Measurements from ENCODE around the gene CCDC88A. TPM values are rescaled to one million over a fixed set of nuclear protein-coding genes. Genes with fewer than 3 reads are reported as not detected.
"Not testable (repeated sequence)": the region's sequence is repeated elsewhere in the genome, so short reads cannot be mapped to it uniquely, and the experiment has no call there.

CCDC88A gene
- total and polyA plus RNA-seq, 8 donors: 6.2 to 95.1 (median 31.6) TPM

GRCh38 chr2:55301277-55301676, 118.4 kb downstream of the CCDC88A start:
- no peak overlapping the region for H3K4me3 ChIP-seq
- DNase-seq: no peak
- intact Hi-C loops (cut with DNase I; ENCODE audit: low total_unique reads): no loop called here

GRCh38 chr2:55296393-55296792, 123.3 kb downstream of the CCDC88A start:
- Histone ChIP-seq H3K4me3 (no peak overlapping the region), H3K9me3 (no peaks in the 10 kb centered on the region), H3K4me1 (peaks cover 0 to 25% (median 11%) of the 10 kb centered on the region in 4 donors), H3K27me3 (no peaks in the 10 kb centered on the region), H3K27ac (no peak overlapping the region), H3K36me3 (peaks cover 0 to 30% (median 20%) of the 10 kb centered on the region in 4 donors)
- intact Hi-C loops (cut with DNase I; ENCODE audit: low total_unique reads): no loop called here
- DNase-seq: no peak
- TF ChIP-seq, protein P1, sequence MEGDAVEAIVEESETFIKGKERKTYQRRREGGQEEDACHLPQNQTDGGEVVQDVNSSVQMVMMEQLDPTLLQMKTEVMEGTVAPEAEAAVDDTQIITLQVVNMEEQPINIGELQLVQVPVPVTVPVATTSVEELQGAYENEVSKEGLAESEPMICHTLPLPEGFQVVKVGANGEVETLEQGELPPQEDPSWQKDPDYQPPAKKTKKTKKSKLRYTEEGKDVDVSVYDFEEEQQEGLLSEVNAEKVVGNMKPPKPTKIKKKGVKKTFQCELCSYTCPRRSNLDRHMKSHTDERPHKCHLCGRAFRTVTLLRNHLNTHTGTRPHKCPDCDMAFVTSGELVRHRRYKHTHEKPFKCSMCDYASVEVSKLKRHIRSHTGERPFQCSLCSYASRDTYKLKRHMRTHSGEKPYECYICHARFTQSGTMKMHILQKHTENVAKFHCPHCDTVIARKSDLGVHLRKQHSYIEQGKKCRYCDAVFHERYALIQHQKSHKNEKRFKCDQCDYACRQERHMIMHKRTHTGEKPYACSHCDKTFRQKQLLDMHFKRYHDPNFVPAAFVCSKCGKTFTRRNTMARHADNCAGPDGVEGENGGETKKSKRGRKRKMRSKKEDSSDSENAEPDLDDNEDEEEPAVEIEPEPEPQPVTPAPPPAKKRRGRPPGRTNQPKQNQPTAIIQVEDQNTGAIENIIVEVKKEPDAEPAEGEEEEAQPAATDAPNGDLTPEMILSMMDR (IDR thresholded peaks at IDR 0.05): no peak
- no peak for TF ChIP-seq EP300 (IDR thresholded peaks at IDR 0.05)

More at GRCh38 chr2:55301277-55301676, 118.4 kb downstream of the CCDC88A start:
- no peak overlapping the region for H3K27ac ChIP-seq
- H3K27me3 ChIP-seq: no peaks in the 10 kb centered on the region
- TF ChIP-seq, protein P1 (IDR thresholded peaks at IDR 0.05): no peak
- TF ChIP-seq EP300 (IDR thresholded peaks at IDR 0.05) (no peak), POLR2A (IDR thresholded peaks at IDR 0.05) (no peak), POLR2AphosphoS5 (IDR thresholded peaks at IDR 0.05) (no peak)
- H3K4me1 ChIP-seq: no peaks in the 10 kb centered on the region
- WGBS, 5 donors: 87 to 98% (median 96%) methylated on average over 1 of the region's 1 CpG
- peaks cover 0 to 18% (median 8%) of the 10 kb centered on the region in 4 donors for H3K36me3 ChIP-seq
- H3K9me3 ChIP-seq: no peaks in the 10 kb centered on the region

- H3K36me3 ChIP-seq: no peaks in the 10 kb centered on the region
- intact Hi-C loops (cut with DNase I; ENCODE audit: low total_unique reads): no loop called here
- WGBS, 5 donors: 95 to 96% (median 95%) methylated on average over 12 of the region's 12 CpGs
- no peak for DNase-seq
- no peaks in the 10 kb centered on the region for H3K9me3 ChIP-seq
- peak overlapping the region in 4 of 5 donors; percentile 92 to 96 (median 93) for H3K27ac ChIP-seq
- peaks cover 10 to 29% (median 27%) of the 10 kb centered on the region in 4 donors for H3K4me1 ChIP-seq
- H3K4me3 ChIP-seq: peak overlapping the region in 3 of 4 donors; percentile 59 to 84 (median 76)
- H3K27me3 ChIP-seq: no peaks in the 10 kb centered on the region
- TF ChIP-seq, protein P1 (IDR thresholded peaks at IDR 0.05): no peak
- TF ChIP-seq POLR2A (IDR thresholded peaks at IDR 0.05): no peak
- no peak for TF ChIP-seq POLR2AphosphoS5 (IDR thresholded peaks at IDR 0.05)
- no peak for TF ChIP-seq EP300 (IDR thresholded peaks at IDR 0.05)
These were observed 136.6 kb downstream of the CCDC88A start for GRCh38 chr2:55283083-55283482.

- Histone ChIP-seq H3K4me1 (peaks cover 10 to 29% (median 27%) of the 10 kb centered on the region in 4 donors), H3K27ac (peak overlapping the region; percentile 92 to 96 (median 93)), H3K36me3 (no peaks in the 10 kb centered on the region), H3K4me3 (peak overlapping the region; percentile 59 to 84 (median 76)), H3K9me3 (no peaks in the 10 kb centered on the region), H3K27me3 (no peaks in the 10 kb centered on the region)
- 1% methylated on average over 28 to 60 of the region's 60 CpGs for WGBS, 5 donors
- DNase-seq: peak; percentile 92 to 96
- intact Hi-C loops (cut with DNase I; ENCODE audit: low total_unique reads): no loop called here
- TF ChIP-seq, protein P1 (IDR thresholded peaks at IDR 0.05): no peak
- TF ChIP-seq POLR2A (IDR thresholded peaks at IDR 0.05): peak in 1 of 4 donors; percentile 75
- TF ChIP-seq EP300 (IDR thresholded peaks at IDR 0.05): no peak
- peak; percentile 69 to 96 (median 93) for TF ChIP-seq POLR2AphosphoS5 (IDR thresholded peaks at IDR 0.05)
These were observed 137.3 kb downstream of the CCDC88A start for GRCh38 chr2:55282110-55282917.

DNA sequence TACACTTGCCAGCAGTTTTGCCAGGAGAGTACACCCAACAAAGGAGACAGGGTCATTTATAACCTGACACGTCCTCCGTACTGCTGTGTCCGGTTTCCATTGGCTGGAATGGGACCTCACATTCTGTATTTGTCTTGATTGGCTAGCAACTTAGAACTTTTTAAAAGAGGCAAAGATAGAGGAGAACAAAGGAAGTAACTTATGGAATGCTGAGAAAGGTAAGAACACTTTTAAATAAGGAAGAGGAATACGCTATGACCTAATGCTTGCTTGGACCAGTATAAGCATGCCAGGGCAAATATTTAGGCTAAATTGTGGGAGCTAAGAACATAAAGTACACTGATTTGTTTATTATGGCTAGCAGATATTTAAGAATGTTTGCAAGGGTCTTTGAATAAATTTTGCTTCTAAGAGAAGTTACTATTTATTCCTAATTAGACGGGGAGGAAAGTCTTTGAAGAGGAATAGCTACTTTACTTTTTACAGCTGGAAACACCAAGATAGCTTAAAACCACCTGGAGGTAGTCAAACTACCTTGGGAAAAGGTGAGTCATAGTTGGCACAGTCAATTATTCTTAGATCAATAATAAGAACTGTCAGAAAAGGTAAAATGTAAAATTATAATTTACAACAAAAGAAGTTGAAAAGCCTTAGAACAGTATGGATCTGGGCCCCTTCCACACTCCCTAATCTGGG, 138.7 kb downstream of the CCDC88A start:
- H3K9me3 ChIP-seq; DNase-seq; H3K36me3 ChIP-seq; H3K27me3 ChIP-seq; intact Hi-C loops (cut with DNase I; ENCODE audit: low total_unique reads): not testable (repeated sequence)
- Histone ChIP-seq H3K4me3 (peak overlapping the region in 1 of 4 donors; percentile 59), H3K27ac (peak overlapping the region in 4 of 5 donors; percentile 92 to 96 (median 93)), H3K4me1 (peaks cover 10 to 29% (median 27%) of the 10 kb centered on the region in 4 donors)
- WGBS, 5 donors: 67 to 87% (median 80%) methylated on average over 5 of the region's 5 CpGs

DNA sequence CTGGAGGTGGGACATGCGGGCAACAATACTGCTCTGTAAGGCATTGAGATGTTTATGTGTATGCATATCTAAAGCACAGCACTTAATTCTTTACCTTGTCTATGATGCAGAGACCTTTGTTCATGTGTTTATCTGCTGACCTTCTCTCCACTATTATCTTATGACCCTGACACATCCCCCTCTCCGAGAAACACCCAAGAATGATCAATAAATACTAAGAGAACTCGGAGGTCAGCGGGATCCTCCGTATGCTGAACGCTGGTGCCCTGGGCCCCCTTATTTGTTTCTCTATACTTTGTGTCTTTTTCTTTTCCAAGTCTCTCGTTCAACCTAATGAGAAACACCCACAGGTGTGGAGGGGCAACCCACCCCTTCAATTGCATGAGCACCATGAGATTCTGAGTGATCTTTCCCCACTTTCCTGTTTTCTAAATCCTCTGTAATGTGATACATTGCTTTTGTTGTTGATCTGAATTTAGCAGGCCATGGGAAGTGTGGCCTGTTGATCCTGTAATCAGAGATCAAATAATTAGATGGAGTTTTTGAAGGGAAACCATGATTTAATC, 139.7 kb downstream of the CCDC88A start:
- intact Hi-C loops (cut with DNase I; ENCODE audit: low total_unique reads); H3K27ac ChIP-seq; H3K27me3 ChIP-seq; H3K4me3 ChIP-seq; H3K9me3 ChIP-seq; H3K36me3 ChIP-seq; DNase-seq: not testable (repeated sequence)
- 62 to 78% (median 74%) methylated on average over 7 of the region's 7 CpGs for WGBS, 5 donors
- peaks cover 10 to 25% (median 24%) of the 10 kb centered on the region in 4 donors for H3K4me1 ChIP-seq
